GM12878 (cell line): ENCODE data around the gene PLA2G4A. TPM values are rescaled to one million over a fixed set of nuclear protein-coding genes. Genes with fewer than 3 reads are reported as not detected.

Experiments used
- ATAC-seq: fragments of 200-7000 bp; cut with Tn5 transposase; 3 replicates; pipeline ENCODE4 v1.9.1; 2020; ENCODE audit warnings: mild to moderate bottlenecking, moderate library complexity
- BruUV-seq: library from RNA; stranded (reverse); fragments of 400-500 nt; replicated peaks from 2 replicates; lab custom pipeline; 2021; lab: Mats Ljungman, UMichigan
- CTCF ChIA-PET: fragments of 300-600 bp; sonication (Branson Sonifier 250); formaldehyde crosslinking; extraction: SDS; loops from one replicate; lab custom pipeline; 2021; ENCODE audit warnings: inconsistent platforms; lab: Yijun Ruan, JAX
- POLR2A ChIA-PET: fragments of 350-600 bp; formaldehyde crosslinking; extraction: SDS; loops from one replicate; lab custom pipeline; 2021; ENCODE audit warnings: inconsistent platforms; lab: Charles Lee
- RAD21 ChIA-PET: fragments of 300-600 bp; sonication (Branson Sonifier 250); formaldehyde crosslinking; loops from one replicate; lab custom pipeline; 2023; ENCODE audit warnings: antibody characterized with exemption; ENCODE audit not compliant: unreplicated experiment; lab: Charles Lee
- SMC1A ChIA-PET: fragments of 300-600 bp; sonication (Branson Sonifier 250); formaldehyde crosslinking; loops from one replicate; lab custom pipeline; 2023; ENCODE audit not compliant: unreplicated experiment, uncharacterized antibody; lab: Charles Lee
- DNase-seq: peaks from one replicate; pipeline ENCODE4 v3.0.0-alpha.2; 2011; ENCODE audit warnings: low read depth, low spot score
- FAIRE-seq: peaks from 3 replicates; lab custom pipeline; 2011; peaks lifted over from hg19 to GRCh38; lab: Jason Lieb, UNC
- H2AFZ ChIP-seq: 2 replicates; pipeline ENCODE4 v1.6.0; 2011; ENCODE audit warnings: low read depth, low read length, control low read depth; ENCODE audit not compliant: control insufficient read depth
- H3K27ac ChIP-seq: 2 replicates; pipeline ENCODE4 v1.5.1; 2011; ENCODE audit warnings: control low read depth; ENCODE audit not compliant: control insufficient read depth, insufficient read depth
- H3K27me3 ChIP-seq, 2 experiments: replicated peaks in 1 of 2; 2 replicates each; pipeline versions ENCODE4 v1.6.0 to v1.6.1; 2011; ENCODE audit warnings: low read length in 1 of 2; ENCODE audit not compliant: control insufficient read depth in 2 of 2, insufficient read depth in 2 of 2
- H3K36me3 ChIP-seq, 2 experiments: 2 replicates each; pipeline ENCODE4 v1.5.1; 2011; ENCODE audit warnings: low read length in 1 of 2; ENCODE audit not compliant: control insufficient read depth in 2 of 2, insufficient read depth in 2 of 2
- H3K4me1 ChIP-seq: 2 replicates; pipeline ENCODE4 v1.6.1; 2011; ENCODE audit warnings: mild to moderate bottlenecking, low read length, moderate library complexity, mixed read lengths; ENCODE audit not compliant: control insufficient read depth, insufficient read depth
- H3K4me2 ChIP-seq: 2 replicates; pipeline ENCODE4 v1.6.0; 2011; ENCODE audit warnings: control low read depth; ENCODE audit not compliant: control insufficient read depth, insufficient read depth
- H3K4me3 ChIP-seq: fragments of 200-600 bp; sonication (generic); 2 replicates; pipeline ENCODE4 v1.5.1; 2016
- H3K79me2 ChIP-seq: 2 replicates; pipeline ENCODE4 v1.6.0; 2011; ENCODE audit warnings: low read length; ENCODE audit not compliant: control insufficient read depth, insufficient read depth
- H3K9ac ChIP-seq: 2 replicates; pipeline ENCODE4 v1.8.0; 2011; ENCODE audit warnings: low read length, control low read depth, mixed read lengths; ENCODE audit not compliant: control insufficient read depth, insufficient read depth
- H3K9me3 ChIP-seq: replicated peaks from 3 replicates; pipeline ENCODE4 v1.5.1; 2011; ENCODE audit warnings: mild to moderate bottlenecking, low read length; ENCODE audit not compliant: control insufficient read depth, insufficient read depth
- H4K20me1 ChIP-seq: 2 replicates; pipeline ENCODE4 v1.6.0; 2011; ENCODE audit not compliant: control insufficient read depth, insufficient read depth
- IRF4 ChIP-seq: IDR thresholded peaks from 2 replicates; pipeline ENCODE4 v1.6.1; 2011; ENCODE audit warnings: low read depth, low read length
- MYC ChIP-seq: IDR thresholded peaks from 2 replicates; pipeline ENCODE4 v1.6.1; 2011; ENCODE audit warnings: mild to moderate bottlenecking, low read length, moderate library complexity, inconsistent platforms; ENCODE audit not compliant: insufficient read depth, insufficient replicate concordance, insufficient read length, severe bottlenecking
- NFYA ChIP-seq: IDR thresholded peaks from 2 replicates; pipeline ENCODE4 v1.6.1; 2011; ENCODE audit warnings: low read depth, mild to moderate bottlenecking, low read length, improper control_type of control experiment, borderline replicate concordance
- PAX8 ChIP-seq: fragments of 450-650 bp; IDR thresholded peaks from 2 replicates; pipeline ENCODE4 v1.6.1; 2017; ENCODE audit warnings: mild to moderate bottlenecking, moderate library complexity
- RFX5 ChIP-seq: IDR thresholded peaks from 2 replicates; pipeline ENCODE4 v1.6.1; 2011; ENCODE audit warnings: low read depth, low read length, improper control_type of control experiment
- SP1 ChIP-seq: IDR thresholded peaks from one replicate; pipeline ENCODE4 v1.6.1; 2011; ENCODE audit warnings: low read depth, low read length
- SREBF1 ChIP-seq: IDR thresholded peaks from 2 replicates; pipeline ENCODE4 v1.6.1; 2012; ENCODE audit warnings: mild to moderate bottlenecking, low read length
- WRNIP1 ChIP-seq: IDR thresholded peaks from 2 replicates; pipeline ENCODE4 v1.6.1; 2011; ENCODE audit warnings: low read depth, low read length, improper control_type of control experiment, borderline replicate concordance
- YY1 ChIP-seq: IDR thresholded peaks from 2 replicates; pipeline ENCODE4 v1.6.1; 2011; ENCODE audit warnings: low read depth, mild to moderate bottlenecking, low read length
- WGBS: methylation state at CpG from one replicate; pipeline ENCODE4 v1.1.6; 2016; ENCODE audit warnings: low lambda C conversion rate; ENCODE audit not compliant: insufficient replicate concordance, insufficient coverage; ENCODE audit errors: missing lambda C conversion rate; 5-methylcytosine and 5-hydroxymethylcytosine counted together
- in situ Hi-C: fragments of 300-500 bp; cut with MboI; formaldehyde crosslinking; loops from 9 replicates; pipeline ENCODE4 v1.14.3; 2018; ENCODE audit warnings: mixed read lengths
- intact Hi-C: fragments of 100-400 bp; cut with micrococcal nuclease; formaldehyde crosslinking; loops from one replicate; pipeline ENCODE4 v1.14.2; 2022; ENCODE audit not compliant: unreplicated experiment
- polyA plus RNA-seq, 11 experiments: library from polyadenylated mRNA; depleted of rRNA in 4 of 11; unstranded in 6 of 11; stranded (reverse) in 5 of 11; fragments of >200 nt; fragmentation: Nextera tagmentation in 4 of 11; fragmentation: Illumina TruSeq in 1 of 11; extraction: Ambion mirVana in 4 of 11; extraction: Trizol in 1 of 11; gene quantifications; 1 replicate in 1 of 11; 2 replicates in 10 of 11; pipeline versions ENCODE4 v1.2.1 to v1.2.3, GENCODE V29; 2011 to 2016; ENCODE audit warnings: inconsistent platforms in 2 of 11, missing spikeins in 2 of 11, low read depth in 1 of 11
- total RNA-seq, 4 experiments: library from RNA; depleted of rRNA in 3 of 4; stranded (reverse); fragments of >200 nt in 3 of 4; fragmentation: Illumina TruSeq in 1 of 4; extraction: Trizol in 1 of 4; gene quantifications; 2 replicates each; pipeline versions ENCODE4 v1.2.1 to v1.2.3, GENCODE V29; 2013 to 2021
- TF ChIP-seq, protein P1 (sequence below): fragments of 450-650 bp; IDR thresholded peaks from 2 replicates; pipeline ENCODE4 v1.6.1; 2016; ENCODE audit warnings: mild to moderate bottlenecking
- TF ChIP-seq, protein P2 (sequence below): fragments of 450-650 bp; IDR thresholded peaks from 2 replicates; pipeline ENCODE4 v1.6.1; 2016; ENCODE audit warnings: mild to moderate bottlenecking

Gene PLA2G4A
- total and polyA plus RNA-seq, 10 of the 15 experiments (the other 5 are each of a cell fraction or from before 2014, with no cell fraction given) = 0.70 to 3.3 (median 1.5) TPM; not detected in 1

DNA sequence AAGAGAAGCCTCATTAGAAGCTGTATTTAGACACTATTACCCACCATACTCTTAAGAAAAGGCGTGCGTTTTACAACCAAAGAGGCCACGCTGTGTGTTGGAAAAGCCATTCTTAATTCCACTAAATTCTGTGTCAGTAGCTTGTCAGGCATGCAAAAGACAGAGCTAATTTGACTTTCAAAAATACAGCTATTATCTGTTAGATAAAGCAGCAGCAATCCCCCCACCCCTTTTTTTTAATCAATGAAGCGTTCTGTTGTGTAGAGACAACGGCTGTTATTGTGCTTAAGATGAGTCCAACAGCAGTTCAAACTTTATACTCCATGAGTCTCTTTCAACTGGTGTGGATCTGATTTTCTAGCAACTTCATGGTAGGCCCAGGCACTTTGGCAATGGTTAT, 43.5 kb downstream of the PLA2G4A start:
- 50% methylated on average over 5 of the region's 5 CpGs for WGBS
- no peak for TF ChIP-seq YY1
- TF ChIP-seq, protein P1, sequence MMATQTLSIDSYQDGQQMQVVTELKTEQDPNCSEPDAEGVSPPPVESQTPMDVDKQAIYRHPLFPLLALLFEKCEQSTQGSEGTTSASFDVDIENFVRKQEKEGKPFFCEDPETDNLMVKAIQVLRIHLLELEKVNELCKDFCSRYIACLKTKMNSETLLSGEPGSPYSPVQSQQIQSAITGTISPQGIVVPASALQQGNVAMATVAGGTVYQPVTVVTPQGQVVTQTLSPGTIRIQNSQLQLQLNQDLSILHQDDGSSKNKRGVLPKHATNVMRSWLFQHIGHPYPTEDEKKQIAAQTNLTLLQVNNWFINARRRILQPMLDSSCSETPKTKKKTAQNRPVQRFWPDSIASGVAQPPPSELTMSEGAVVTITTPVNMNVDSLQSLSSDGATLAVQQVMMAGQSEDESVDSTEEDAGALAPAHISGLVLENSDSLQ = no peak
- no peak for TF ChIP-seq SP1
- no peak for TF ChIP-seq SREBF1
- no peak for TF ChIP-seq NFYA
- no peak for TF ChIP-seq MYC
- no peak for TF ChIP-seq PAX8
- TF ChIP-seq WRNIP1 = no peak
- no peak for TF ChIP-seq RFX5
- no peak for TF ChIP-seq IRF4
- TF ChIP-seq, protein P2, sequence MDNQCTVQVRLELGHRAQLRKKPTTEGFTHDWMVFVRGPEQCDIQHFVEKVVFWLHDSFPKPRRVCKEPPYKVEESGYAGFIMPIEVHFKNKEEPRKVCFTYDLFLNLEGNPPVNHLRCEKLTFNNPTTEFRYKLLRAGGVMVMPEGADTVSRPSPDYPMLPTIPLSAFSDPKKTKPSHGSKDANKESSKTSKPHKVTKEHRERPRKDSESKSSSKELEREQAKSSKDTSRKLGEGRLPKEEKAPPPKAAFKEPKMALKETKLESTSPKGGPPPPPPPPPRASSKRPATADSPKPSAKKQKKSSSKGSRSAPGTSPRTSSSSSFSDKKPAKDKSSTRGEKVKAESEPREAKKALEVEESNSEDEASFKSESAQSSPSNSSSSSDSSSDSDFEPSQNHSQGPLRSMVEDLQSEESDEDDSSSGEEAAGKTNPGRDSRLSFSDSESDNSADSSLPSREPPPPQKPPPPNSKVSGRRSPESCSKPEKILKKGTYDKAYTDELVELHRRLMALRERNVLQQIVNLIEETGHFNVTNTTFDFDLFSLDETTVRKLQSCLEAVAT = no peak
- in situ Hi-C loops (no loop called here), intact Hi-C loops (no loop called here)
- ChIA-PET RAD21 (no interaction called here), SMC1A (no interaction called here), CTCF (no interaction called here), POLR2A (no interaction called here)
- Histone ChIP-seq H3K4me1 (no peaks in the 10 kb centered on the region), H3K9me3 (no peaks in the 10 kb centered on the region), H3K9ac (no peak overlapping the region), H3K79me2 (no peaks in the 10 kb centered on the region), H3K4me2 (no peak overlapping the region), H3K27me3 (no peaks in the 10 kb centered on the region), H2AFZ (no peak overlapping the region), H3K4me3 (no peak overlapping the region), H3K27ac (no peak overlapping the region), H4K20me1 (no peaks in the 10 kb centered on the region), H3K36me3 (no peaks in the 10 kb centered on the region)
- no TSS peak for BruUV-seq
- DNase-seq = no peak
- ATAC-seq = no peak
- no peak for FAIRE-seq
